ENCODE measurements around the gene CLCNKA.
"Not testable (repeated sequence)": the region's sequence is repeated elsewhere in the genome, so short reads cannot be mapped to it uniquely, and the experiment has no call there.

CLCNKA gene

GRCh38 chr1:16051949-16052348 lies 30.1 kb downstream of the CLCNKA start:
- H3K9ac ChIP-seq (ENCODE audit: low read length); H3K36me3 ChIP-seq (ENCODE audit: control insufficient read depth, low read depth, low read length); H3K27me3 ChIP-seq (ENCODE audit: control insufficient read depth, insufficient read depth, low read length); H3K4me3 ChIP-seq (ENCODE audit: low read length); H3K27ac ChIP-seq (ENCODE audit: low read length); H3K9me3 ChIP-seq (ENCODE audit: control insufficient read depth, low read depth, low read length): not testable (repeated sequence)
- H3K4me1 ChIP-seq (ENCODE audit: control insufficient read depth, low read depth, low read length): peaks cover 12% of the 10 kb centered on the region

GRCh38 chr1:16053781-16054502 lies 32.1 kb downstream of the CLCNKA start:
- Histone ChIP-seq H3K27ac (ENCODE audit: low read length) (no peak overlapping the region), H3K27me3 (ENCODE audit: control insufficient read depth, insufficient read depth, low read length) (no peaks in the 10 kb centered on the region), H3K4me1 (ENCODE audit: control insufficient read depth, low read depth, low read length) (peaks cover 10% of the 10 kb centered on the region), H3K9me3 (ENCODE audit: control insufficient read depth, low read depth, low read length) (no peaks in the 10 kb centered on the region), H3K9ac (ENCODE audit: low read length) (no peak overlapping the region), H3K36me3 (ENCODE audit: control insufficient read depth, low read depth, low read length) (no peaks in the 10 kb centered on the region), H3K4me3 (ENCODE audit: low read length) (no peak overlapping the region)

- H3K27ac ChIP-seq (ENCODE audit: low read length): no peak overlapping the region
- H3K9ac ChIP-seq (ENCODE audit: low read length): no peak overlapping the region
- H3K4me3 ChIP-seq (ENCODE audit: low read length): no peak overlapping the region
- H3K4me1 ChIP-seq (ENCODE audit: control insufficient read depth, low read depth, low read length): peaks cover 5% of the 10 kb centered on the region
- no peaks in the 10 kb centered on the region for H3K27me3 ChIP-seq (ENCODE audit: control insufficient read depth, insufficient read depth, low read length)
- H3K9me3 ChIP-seq (ENCODE audit: control insufficient read depth, low read depth, low read length): no peaks in the 10 kb centered on the region
- no peaks in the 10 kb centered on the region for H3K36me3 ChIP-seq (ENCODE audit: control insufficient read depth, low read depth, low read length)
Observed at GRCh38 chr1:16054598-16055540, 33.0 kb downstream of the CLCNKA start.

- Histone ChIP-seq H3K36me3 (ENCODE audit: control insufficient read depth, low read depth, low read length) (no peaks in the 10 kb centered on the region), H3K4me1 (ENCODE audit: control insufficient read depth, low read depth, low read length) (no peaks in the 10 kb centered on the region), H3K9ac (ENCODE audit: low read length) (no peak overlapping the region), H3K4me3 (ENCODE audit: low read length) (no peak overlapping the region), H3K27me3 (ENCODE audit: control insufficient read depth, insufficient read depth, low read length) (no peaks in the 10 kb centered on the region), H3K9me3 (ENCODE audit: control insufficient read depth, low read depth, low read length) (no peaks in the 10 kb centered on the region), H3K27ac (ENCODE audit: low read length) (no peak overlapping the region)
Observed at GRCh38 chr1:16055613-16056520, 34.0 kb downstream of the CLCNKA start.

- H3K27ac ChIP-seq (ENCODE audit: low read length); H3K36me3 ChIP-seq (ENCODE audit: control insufficient read depth, low read depth, low read length); H3K9ac ChIP-seq (ENCODE audit: low read length); H3K27me3 ChIP-seq (ENCODE audit: control insufficient read depth, insufficient read depth, low read length); H3K9me3 ChIP-seq (ENCODE audit: control insufficient read depth, low read depth, low read length); H3K4me3 ChIP-seq (ENCODE audit: low read length); H3K4me1 ChIP-seq (ENCODE audit: control insufficient read depth, low read depth, low read length): not testable (repeated sequence)
Observed at GRCh38 chr1:16056521-16056912, 34.7 kb downstream of the CLCNKA start.

GRCh38 chr1:16057314-16057915 lies 35.6 kb downstream of the CLCNKA start:
- H3K4me3 ChIP-seq (ENCODE audit: low read length); H3K27ac ChIP-seq (ENCODE audit: low read length); H3K27me3 ChIP-seq (ENCODE audit: control insufficient read depth, insufficient read depth, low read length); H3K9me3 ChIP-seq (ENCODE audit: control insufficient read depth, low read depth, low read length); H3K9ac ChIP-seq (ENCODE audit: low read length); H3K36me3 ChIP-seq (ENCODE audit: control insufficient read depth, low read depth, low read length); H3K4me1 ChIP-seq (ENCODE audit: control insufficient read depth, low read depth, low read length): not testable (repeated sequence)

GRCh38 chr1:16058394-16059120 lies 36.7 kb downstream of the CLCNKA start:
- H3K27me3 ChIP-seq (ENCODE audit: control insufficient read depth, insufficient read depth, low read length); H3K27ac ChIP-seq (ENCODE audit: low read length); H3K4me3 ChIP-seq (ENCODE audit: low read length); H3K4me1 ChIP-seq (ENCODE audit: control insufficient read depth, low read depth, low read length); H3K9ac ChIP-seq (ENCODE audit: low read length); H3K36me3 ChIP-seq (ENCODE audit: control insufficient read depth, low read depth, low read length); H3K9me3 ChIP-seq (ENCODE audit: control insufficient read depth, low read depth, low read length): not testable (repeated sequence)

- H3K9me3 ChIP-seq (ENCODE audit: control insufficient read depth, low read depth, low read length): no peaks in the 10 kb centered on the region
- no peak overlapping the region for H3K9ac ChIP-seq (ENCODE audit: low read length)
- H3K4me3 ChIP-seq (ENCODE audit: low read length): no peak overlapping the region
- H3K4me1 ChIP-seq (ENCODE audit: control insufficient read depth, low read depth, low read length): peaks cover 7% of the 10 kb centered on the region
- no peak overlapping the region for H3K27ac ChIP-seq (ENCODE audit: low read length)
- no peaks in the 10 kb centered on the region for H3K27me3 ChIP-seq (ENCODE audit: control insufficient read depth, insufficient read depth, low read length)
- no peaks in the 10 kb centered on the region for H3K36me3 ChIP-seq (ENCODE audit: control insufficient read depth, low read depth, low read length)
Observed at GRCh38 chr1:16061266-16061665, 39.4 kb downstream of the CLCNKA start.

GRCh38 chr1:16061989-16062686 lies 40.3 kb downstream of the CLCNKA start:
- H3K9ac ChIP-seq (ENCODE audit: low read length); H3K9me3 ChIP-seq (ENCODE audit: control insufficient read depth, low read depth, low read length); H3K4me3 ChIP-seq (ENCODE audit: low read length); H3K27me3 ChIP-seq (ENCODE audit: control insufficient read depth, insufficient read depth, low read length); H3K27ac ChIP-seq (ENCODE audit: low read length); H3K36me3 ChIP-seq (ENCODE audit: control insufficient read depth, low read depth, low read length): not testable (repeated sequence)
- H3K4me1 ChIP-seq (ENCODE audit: control insufficient read depth, low read depth, low read length): peaks cover 10% of the 10 kb centered on the region

- not testable (repeated sequence) for H3K4me3 ChIP-seq (ENCODE audit: low read length); H3K9me3 ChIP-seq (ENCODE audit: control insufficient read depth, low read depth, low read length); H3K27ac ChIP-seq (ENCODE audit: low read length); H3K9ac ChIP-seq (ENCODE audit: low read length); H3K27me3 ChIP-seq (ENCODE audit: control insufficient read depth, insufficient read depth, low read length); H3K36me3 ChIP-seq (ENCODE audit: control insufficient read depth, low read depth, low read length)
- peaks cover 11% of the 10 kb centered on the region for H3K4me1 ChIP-seq (ENCODE audit: control insufficient read depth, low read depth, low read length)
Observed at GRCh38 chr1:16062687-16063075, 40.8 kb downstream of the CLCNKA start.
